ENCODE results near the gene RSRC2. TPM values are rescaled to one million over a fixed set of nuclear protein-coding genes. Genes with fewer than 3 reads are reported as not detected.

RSRC2 gene
- total RNA-seq, 1 experiment from 2014 or later = 64.9 TPM

- H3K27ac Mint-ChIP-seq = peak overlapping the region; percentile 14 to 74 (median 65); a peak in 4 of 7 replicates
- H2BK12ac ChIP-seq (ENCODE audit: insufficient read length, low read depth, low read length) = no peak overlapping the region
- no peak overlapping the region for H3K56ac ChIP-seq (ENCODE audit: insufficient read length, low read depth, low read length)
- H2BK5ac ChIP-seq (ENCODE audit: insufficient read length, low read length) = no peak overlapping the region
- H3K14ac ChIP-seq (ENCODE audit: insufficient read depth, low read length) = no peak overlapping the region
- no peaks in the 10 kb centered on the region for H4K20me1 ChIP-seq (ENCODE audit: control insufficient read depth, insufficient read depth, insufficient read length)
- no peak overlapping the region for H2BK20ac ChIP-seq (ENCODE audit: low read depth, low read length, poor library complexity, severe bottlenecking)
- no peaks in the 10 kb centered on the region for H3K9me3 Mint-ChIP-seq
- H3K18ac ChIP-seq (ENCODE audit: insufficient read length, low read depth, low read length) = no peak overlapping the region
- peaks cover 11% of the 10 kb centered on the region for H3K79me1 ChIP-seq (ENCODE audit: insufficient read depth, low read depth, low read length, poor library complexity, severe bottlenecking)
- H3K79me2 ChIP-seq (ENCODE audit: insufficient read depth, low read length) = peaks cover 45% of the 10 kb centered on the region
- no peak overlapping the region for H2AFZ ChIP-seq (ENCODE audit: low read length)
- no CpG with 5 or more reads among the region's 8 CpGs for WGBS (ENCODE audit: extremely low coverage, insufficient read length, low lambda C conversion rate)
- no peak overlapping the region for H3K23ac ChIP-seq (ENCODE audit: insufficient read length, low read depth, low read length)
- no peaks in the 10 kb centered on the region for H3K27me3 ChIP-seq (ENCODE audit: insufficient read depth, low read length)
- no peak for DNase-seq
- H3K4me3 Mint-ChIP-seq = peak overlapping the region; percentile 93 to 95
- H2BK15ac ChIP-seq (ENCODE audit: low read depth, low read length) = no peak overlapping the region
- peak overlapping the region; percentile 53 for H3K4me2 ChIP-seq (ENCODE audit: insufficient read depth, insufficient read length, low read length)
- no peaks in the 10 kb centered on the region for H3K27me3 Mint-ChIP-seq (ENCODE audit: low read depth)
- H3K4me1 ChIP-seq (ENCODE audit: insufficient read depth, low read length) = no peaks in the 10 kb centered on the region
- peaks cover 40 to 57% (median 55%) of the 10 kb centered on the region in 3 experiments for H3K36me3 Mint-ChIP-seq (ENCODE audit: insufficient read depth in 1 of 3, low read depth in 3 of 3)
- no peak overlapping the region for H4K5ac ChIP-seq (ENCODE audit: insufficient read length, low read depth, low read length)
- no peak overlapping the region for H3K27ac ChIP-seq (ENCODE audit: insufficient read length, low read depth, low read length)
- no peak overlapping the region for H3T11ph ChIP-seq (ENCODE audit: low read length)
- no peak overlapping the region for H4K91ac ChIP-seq (ENCODE audit: insufficient read length, low read depth, low read length)
- no peaks in the 10 kb centered on the region for H3K9me3 ChIP-seq (ENCODE audit: control insufficient read depth, low read depth, low read length)
- peaks cover 20 to 22% of the 10 kb centered on the region in 2 experiments for H3K4me1 Mint-ChIP-seq
- H3K23me2 ChIP-seq (ENCODE audit: insufficient read length, low read depth, low read length, poor library complexity, severe bottlenecking) = peaks cover 4% of the 10 kb centered on the region
- no peak for TF ChIP-seq CTCF (conservative IDR thresholded peaks at IDR 0.05)
- no peak overlapping the region for H2AK5ac ChIP-seq (ENCODE audit: insufficient read length, low read length)
- H3K9ac ChIP-seq (ENCODE audit: extremely low read depth, insufficient read length, low read length) = peak overlapping the region; percentile 3
- no peak overlapping the region for H3K4ac ChIP-seq (ENCODE audit: low read depth, low read length)
- H4K8ac ChIP-seq (replicated peaks; ENCODE audit: insufficient read length, low read depth, low read length) = no peak overlapping the region
- no peak overlapping the region for H2BK120ac ChIP-seq (ENCODE audit: low read depth, low read length, poor library complexity, severe bottlenecking)
These were observed 2.7 kb downstream of the RSRC2 start for GRCh38 chr12:122523846-122524718.
